Central memory CD8-positive, alpha-beta T cell (primary cell): Measurements from ENCODE around the gene SUSD3.

Source experiments
- ATAC-seq: fragments of 150-1000 bp; cut with Tn5 transposase; replicated peaks from 2 replicates; pipeline ENCODE4 v1.10.0; 2022; ENCODE audit warnings: mild to moderate bottlenecking, moderate FRiP score, moderate number of reproducible peaks; ENCODE audit not compliant: poor library complexity, severe bottlenecking; ENCODE audit errors: extremely low read depth
- DNase-seq, 2 donors: peaks; one replicate each; pipeline ENCODE4 v3.0.0; 2021; ENCODE audit warnings: low spot score in 2 of 2
- H3K27ac Mint-ChIP-seq: one replicate; pipeline ENCODE4 v1.8.0; 2022; ENCODE audit warnings: low read depth, mild to moderate bottlenecking, moderate library complexity, mixed read lengths
- H3K27me3 Mint-ChIP-seq: one replicate; pipeline ENCODE4 v1.8.0; 2022; ENCODE audit warnings: mixed read lengths
- H3K36me3 Mint-ChIP-seq: one replicate; pipeline ENCODE4 v1.8.0; 2022; ENCODE audit warnings: mild to moderate bottlenecking, moderate library complexity, mixed read lengths; ENCODE audit not compliant: insufficient read depth
- H3K4me1 Mint-ChIP-seq: one replicate; pipeline ENCODE4 v1.8.0; 2022; ENCODE audit warnings: mixed read lengths
- H3K4me3 Mint-ChIP-seq: one replicate; pipeline ENCODE4 v1.8.0; 2022; ENCODE audit warnings: mild to moderate bottlenecking, moderate library complexity, mixed read lengths
- H3K9me3 Mint-ChIP-seq: one replicate; pipeline ENCODE4 v1.8.0; 2022; ENCODE audit warnings: mixed read lengths

The SUSD3 gene

DNA sequence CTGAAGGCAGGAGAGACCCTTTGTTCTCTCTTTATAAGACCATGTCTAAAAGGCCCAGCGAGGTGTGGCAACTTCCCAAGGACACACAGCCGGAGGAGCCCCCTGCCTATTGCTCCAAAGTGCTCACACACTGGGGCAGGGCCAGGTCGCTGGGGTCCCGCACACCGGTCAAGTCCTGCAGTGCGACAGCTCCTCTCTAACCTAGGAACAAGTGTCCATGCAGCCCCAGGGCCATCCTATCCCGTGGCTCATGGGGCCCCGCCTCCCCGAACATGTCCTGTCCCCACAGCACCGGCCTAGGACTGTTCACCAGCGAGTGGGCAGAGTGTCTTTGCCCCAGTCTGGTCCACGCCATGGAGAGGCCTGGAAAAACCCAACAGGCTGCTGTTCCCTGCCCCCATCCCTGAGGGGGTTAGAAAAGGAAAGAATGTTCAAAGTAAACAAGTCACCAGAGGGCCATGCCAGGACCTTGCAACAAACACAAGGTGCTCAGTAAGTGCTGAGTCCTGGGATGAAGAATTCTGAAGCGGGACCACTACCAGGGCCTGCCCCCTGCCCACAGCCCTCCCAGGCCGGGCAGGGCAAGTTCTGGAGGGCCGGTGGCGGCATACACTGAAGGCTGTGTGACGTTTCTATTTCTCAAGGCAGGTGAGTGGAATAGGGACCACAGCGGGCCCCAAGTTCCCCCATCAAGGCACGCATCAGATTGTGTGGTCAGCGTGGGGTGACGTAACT lies 74.6 kb downstream of the SUSD3 start:
- H3K4me1 Mint-ChIP-seq = peaks cover 49% of the 10 kb centered on the region
- peak in 1 of 2 donors; percentile 58 for DNase-seq

DNA sequence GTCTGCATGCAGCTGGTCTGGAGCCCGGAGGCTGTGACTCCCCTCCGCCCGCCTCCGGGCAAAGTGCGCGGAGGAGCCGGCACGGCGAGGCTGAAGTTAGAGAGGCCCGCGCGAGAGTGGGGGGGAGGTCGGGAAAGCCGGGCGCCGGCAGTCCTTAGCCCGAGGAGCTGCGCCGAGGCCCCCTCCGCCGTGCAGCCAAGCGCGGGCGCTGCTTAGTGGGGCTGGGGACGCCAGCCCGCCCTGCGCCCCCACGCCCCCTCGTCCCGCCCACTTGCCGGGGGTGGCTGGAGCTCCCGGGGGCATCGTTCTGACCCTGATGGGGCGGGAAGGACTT lies 75.1 kb downstream of the SUSD3 start:
- H3K36me3 Mint-ChIP-seq = peaks cover 27% of the 10 kb centered on the region
- no peak for ATAC-seq

More for the DNA sequence above, 74.6 kb downstream of the SUSD3 start:
- peak; percentile 30 for ATAC-seq
- Mint-ChIP-seq H3K36me3 (peaks cover 27% of the 10 kb centered on the region), H3K4me3 (peak overlapping the region; percentile 86), H3K27me3 (no peaks in the 10 kb centered on the region), H3K27ac (peak overlapping the region; percentile 98), H3K9me3 (no peaks in the 10 kb centered on the region)

DNA sequence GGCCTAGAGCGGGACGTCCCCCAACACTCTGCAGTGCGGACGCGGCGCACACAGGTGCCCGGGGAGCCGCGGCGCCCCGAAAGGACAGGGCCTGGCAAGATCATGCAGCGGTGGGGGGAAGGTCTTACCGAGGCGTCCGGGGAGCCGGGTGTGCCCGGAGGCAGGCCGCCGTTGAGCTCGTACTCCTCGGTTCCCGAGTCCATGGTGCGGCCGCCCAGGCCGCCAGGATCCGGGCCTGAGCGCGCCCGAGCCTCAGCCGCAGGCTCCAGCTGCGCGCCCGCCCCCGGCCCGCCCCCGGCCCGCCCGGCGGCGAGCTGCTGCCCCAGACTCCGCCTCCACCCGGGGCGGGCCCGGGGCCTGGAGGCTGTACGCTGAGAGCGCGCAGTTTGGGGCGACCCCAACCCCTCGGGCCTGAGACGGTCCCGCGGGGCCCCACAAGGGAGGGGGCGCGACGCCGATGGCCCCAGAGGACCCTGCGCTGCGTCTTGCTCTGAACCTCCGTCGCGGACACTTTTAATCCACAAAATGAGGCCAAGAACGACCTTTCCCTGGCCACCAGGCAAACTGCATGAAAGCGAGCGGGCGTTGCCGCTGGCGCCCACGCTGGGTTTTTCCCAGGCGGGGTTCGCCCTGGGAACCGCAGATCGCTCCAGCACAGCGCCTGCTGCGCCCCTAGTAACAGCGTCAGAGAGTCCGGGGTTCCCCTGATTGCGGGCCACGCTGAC lies 75.7 kb downstream of the SUSD3 start, which contains the start of gene NINJ1:
TSS of gene NINJ1 (minus strand) at position 237 of the 725 bp plus-strand sequence. CDS start at position 203, 34 bp downstream.
- Mint-ChIP-seq H3K4me1 (peaks cover 41% of the 10 kb centered on the region), H3K27ac (peak within 1 kb of the TSS; percentile 98), H3K9me3 (no peaks in the 10 kb centered on the region), H3K36me3 (peaks cover 25% of the 10 kb centered on the region), H3K4me3 (peak within 1 kb of the TSS; percentile 86), H3K27me3 (no peaks in the 10 kb centered on the region)
- DNase-seq = peak; percentile 67 to 84
- peak; percentile 87 for ATAC-seq

More for the DNA sequence above, 75.1 kb downstream of the SUSD3 start:
- peak in 1 of 2 donors; percentile 45 for DNase-seq
- no peaks in the 10 kb centered on the region for H3K27me3 Mint-ChIP-seq
- no peaks in the 10 kb centered on the region for H3K9me3 Mint-ChIP-seq
- peak overlapping the region; percentile 86 for H3K4me3 Mint-ChIP-seq
- H3K27ac Mint-ChIP-seq = peak overlapping the region; percentile 98
- H3K4me1 Mint-ChIP-seq = peaks cover 44% of the 10 kb centered on the region
